HG03039 (cell line): ENCODE results near the gene KRT85.

Experiments used
- ATAC-seq: cut with Tn5 transposase; IDR thresholded peaks from one replicate; pipeline ENCODE4 v1.9.1; 2021; ENCODE audit warnings: mild to moderate bottlenecking, moderate library complexity; ENCODE audit not compliant: unreplicated experiment

KRT85 gene

DNA sequence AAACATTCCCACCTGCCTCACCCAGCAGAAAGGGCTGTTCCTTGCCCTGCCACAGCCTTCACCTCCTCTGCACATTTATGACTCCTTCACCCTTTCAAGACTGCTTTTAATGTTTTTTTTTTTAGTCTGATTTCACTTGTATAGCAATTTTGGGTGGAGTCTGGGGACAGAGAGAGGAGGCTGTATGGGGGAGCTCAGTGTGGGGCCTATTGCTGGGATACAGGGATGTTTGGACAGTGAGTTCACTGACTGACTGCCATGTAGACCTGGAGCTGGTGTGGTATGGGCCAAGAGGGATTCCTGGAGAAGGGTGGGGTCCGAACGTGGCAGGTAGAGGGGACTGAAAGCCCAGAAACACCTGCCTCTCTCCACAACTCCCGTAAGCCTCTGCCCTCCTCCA is 1.9 kb upstream of the KRT85 start:
- no peak for ATAC-seq

- ATAC-seq = no peak
These were observed 1.2 kb upstream of the KRT85 start for GRCh38 chr12:52368508-52368907.

DNA sequence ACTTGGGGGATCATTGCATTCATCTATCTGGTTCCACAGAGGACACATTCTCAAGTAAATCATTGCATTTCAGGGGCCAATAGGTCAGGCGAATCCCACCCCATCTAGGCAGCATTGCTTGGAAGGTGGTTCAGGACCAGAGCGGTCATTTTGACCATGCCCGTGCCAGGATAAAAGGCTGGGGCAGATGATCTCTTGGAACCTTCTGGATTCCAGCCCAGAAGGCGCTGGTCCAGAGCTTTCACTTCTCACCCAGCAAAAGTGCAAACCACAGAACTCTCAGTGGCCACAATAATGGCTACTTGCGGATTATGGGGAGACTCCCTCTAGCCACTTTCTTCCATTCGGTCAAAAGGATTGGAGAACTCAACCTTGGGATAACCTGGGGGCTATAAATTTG is 595 bp upstream of the KRT85 start:
- ATAC-seq = no peak

DNA sequence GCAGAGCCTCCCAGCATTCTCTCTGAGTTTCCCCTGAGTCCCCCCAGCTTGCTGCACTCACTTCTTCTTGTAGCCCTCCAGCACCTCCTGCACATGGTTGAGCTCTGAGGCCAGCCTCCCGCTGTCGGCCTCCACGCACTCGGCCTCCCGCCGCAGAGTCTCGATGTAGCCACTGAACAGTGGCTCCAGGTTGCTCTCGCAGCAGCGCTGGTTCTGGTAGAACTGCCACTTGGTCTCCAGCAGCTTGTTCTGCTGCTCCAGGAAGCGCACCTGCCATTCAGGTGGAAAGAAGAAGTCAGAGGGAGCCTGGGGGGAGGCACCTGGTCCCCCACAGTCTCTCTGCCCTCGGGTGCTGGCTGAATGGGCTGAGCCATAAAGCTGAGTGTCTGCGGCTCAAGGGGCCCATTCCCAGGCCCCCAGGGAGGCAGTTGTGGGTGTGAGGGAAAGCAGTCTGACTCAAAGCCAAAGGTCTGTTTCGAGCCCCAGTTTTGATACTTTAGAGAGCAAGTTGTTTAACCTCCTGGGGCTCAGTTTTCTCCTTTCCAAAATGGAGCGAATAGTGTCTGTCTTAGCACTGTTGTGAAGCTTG is 2.3 kb downstream of the KRT85 start:
- no peak for ATAC-seq

- no peak for ATAC-seq
These were observed 3.2 kb downstream of the KRT85 start for GRCh38 chr12:52364061-52364460.

- no peak for ATAC-seq
These were observed 4.1 kb downstream of the KRT85 start for GRCh38 chr12:52363111-52363679.

GRCh38 chr12:52362118-52362726 is 5.1 kb downstream of the KRT85 start:
- no peak for ATAC-seq

GRCh38 chr12:52361553-52361952 is 5.7 kb downstream of the KRT85 start:
- no peak for ATAC-seq

DNA sequence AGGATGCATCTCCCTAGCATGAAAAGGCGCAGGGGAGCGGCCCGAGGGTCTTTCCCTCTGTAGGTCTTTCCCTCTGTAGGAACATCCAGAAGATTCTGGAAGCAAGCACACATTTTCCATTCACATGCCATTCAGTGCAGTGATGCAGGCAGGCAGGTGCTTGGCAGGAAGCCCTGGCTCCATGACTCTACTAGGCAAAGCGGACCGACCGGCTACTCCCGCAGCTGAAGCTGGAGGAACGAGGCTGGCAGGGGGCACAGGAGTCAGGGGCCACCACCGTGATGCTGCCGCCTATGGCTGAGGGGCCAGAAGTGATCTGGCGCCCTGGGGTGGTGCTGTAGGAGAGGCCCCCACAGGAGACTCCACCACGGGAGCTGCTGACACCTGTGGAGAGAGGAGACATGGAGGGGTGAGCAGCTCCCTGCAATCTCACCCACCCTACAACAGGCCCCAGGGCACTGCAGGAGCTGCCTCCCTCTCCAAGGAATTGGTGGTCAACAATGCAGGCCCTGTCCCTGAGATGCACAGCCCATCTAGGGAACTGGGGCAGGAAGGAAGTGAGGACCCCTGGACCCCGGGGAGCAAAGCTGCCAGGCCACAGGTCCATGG is 6.5 kb downstream of the KRT85 start:
- no peak for ATAC-seq

DNA sequence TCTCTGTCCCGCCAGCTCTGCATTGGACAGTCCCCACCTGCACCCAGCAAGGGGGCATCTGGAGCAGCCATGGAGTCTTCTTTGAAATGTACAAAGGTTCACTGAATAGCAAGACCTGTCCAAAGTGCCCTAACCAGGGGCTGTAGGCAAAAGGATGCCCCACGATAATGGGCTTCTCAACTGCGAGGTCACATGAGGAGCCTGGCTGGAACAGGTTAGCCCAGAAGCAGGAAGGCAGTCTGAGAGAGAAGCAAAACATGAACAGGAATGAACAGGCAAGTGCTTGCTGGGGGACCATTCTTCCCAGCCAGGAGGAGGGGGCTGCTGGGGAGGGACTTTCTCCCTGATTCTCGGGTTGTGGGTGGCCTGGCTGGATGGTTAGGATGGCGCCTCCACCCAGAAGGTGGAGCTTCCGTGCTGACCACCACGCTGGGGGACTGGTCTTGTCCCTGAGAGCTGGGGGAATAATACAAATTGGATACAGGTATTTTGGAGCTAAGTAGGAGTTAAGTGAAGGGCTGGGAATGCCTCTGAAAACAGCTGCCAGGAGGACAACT is 7.1 kb downstream of the KRT85 start:
- no peak for ATAC-seq

DNA sequence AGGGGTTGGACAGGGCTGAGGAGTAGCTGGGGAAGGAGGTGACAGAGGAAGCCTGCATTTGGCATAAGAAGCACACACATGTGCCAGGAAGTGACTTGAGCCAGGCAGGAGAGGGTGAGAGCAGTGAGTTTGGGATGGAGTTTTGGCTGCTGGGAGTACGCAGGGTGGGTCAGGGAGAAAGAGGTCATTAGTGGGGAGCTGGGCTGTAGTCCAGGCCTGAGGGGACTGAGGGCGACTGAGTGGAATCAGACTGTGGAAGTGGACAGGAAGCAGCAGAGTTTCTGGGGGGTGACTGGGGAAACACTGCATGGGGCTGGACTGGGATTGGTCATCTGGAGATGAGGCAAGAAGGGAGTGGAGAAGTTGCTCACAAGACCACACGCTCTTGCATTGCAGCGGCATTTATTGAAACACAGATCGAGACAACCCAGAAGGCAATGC is 7.6 kb downstream of the KRT85 start:
- ATAC-seq = no peak

- ATAC-seq = peak; percentile 75
These were observed 8.5 kb downstream of the KRT85 start for GRCh38 chr12:52358575-52359350.

GRCh38 chr12:52356762-52357580 is 10.3 kb downstream of the KRT85 start:
- ATAC-seq = no peak

GRCh38 chr12:52356031-52356761 is 11.1 kb downstream of the KRT85 start:
- no peak for ATAC-seq

DNA sequence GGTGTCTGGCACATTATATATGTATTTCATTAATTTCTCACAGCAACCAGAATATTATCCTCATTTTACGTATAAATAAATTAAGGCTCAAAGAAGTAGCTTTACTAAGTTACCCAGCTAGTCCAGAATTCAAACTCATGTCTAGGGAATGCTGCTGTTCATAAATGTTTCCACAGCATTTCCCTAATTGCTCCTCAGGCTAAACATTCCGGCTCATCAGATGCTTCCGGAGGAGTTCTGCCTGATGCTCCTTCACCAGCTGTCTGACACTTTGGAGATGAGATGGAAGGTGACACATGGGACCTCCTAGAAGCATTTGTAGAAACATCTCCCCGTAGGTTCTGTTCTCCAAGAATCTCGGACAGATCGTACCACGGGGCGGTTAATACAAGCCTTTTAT is 12.1 kb downstream of the KRT85 start:
- no peak for ATAC-seq

GRCh38 chr12:52354200-52354599 is 13.1 kb downstream of the KRT85 start:
- no peak for ATAC-seq

- no peak for ATAC-seq
These were observed 13.5 kb downstream of the KRT85 start for GRCh38 chr12:52353766-52354165.

DNA sequence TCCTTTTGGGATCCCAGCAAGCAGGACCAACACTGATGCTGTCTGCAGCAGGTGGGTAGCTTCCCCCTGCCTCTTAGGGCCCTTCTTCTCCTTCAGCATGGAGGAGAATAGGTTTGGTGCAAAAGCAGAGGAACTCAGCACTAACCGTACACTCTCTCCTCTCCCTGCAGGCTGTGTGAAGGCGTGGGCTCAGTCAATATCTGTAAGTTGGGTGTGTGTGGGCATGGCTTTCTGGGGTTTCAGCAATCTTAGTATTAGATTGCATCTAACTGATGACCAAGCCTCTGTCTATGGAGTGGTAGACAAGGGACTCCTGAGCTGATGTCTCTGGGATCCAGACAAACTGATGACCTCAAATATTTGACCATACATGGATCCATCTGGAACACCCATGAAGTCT is 14.3 kb downstream of the KRT85 start:
- ATAC-seq = no peak

- ATAC-seq = no peak
These were observed 15.9 kb downstream of the KRT85 start for GRCh38 chr12:52351196-52352059.
